ENCODE results near the gene PERM1.

PERM1 gene

GRCh38 chr1:932776-933602 lies 48.9 kb downstream of the PERM1 start:
- DNase-seq (ENCODE audit: insufficient read length, low spot score) (no peak), FAIRE-seq (no peak)
- TF ChIP-seq, protein P1, sequence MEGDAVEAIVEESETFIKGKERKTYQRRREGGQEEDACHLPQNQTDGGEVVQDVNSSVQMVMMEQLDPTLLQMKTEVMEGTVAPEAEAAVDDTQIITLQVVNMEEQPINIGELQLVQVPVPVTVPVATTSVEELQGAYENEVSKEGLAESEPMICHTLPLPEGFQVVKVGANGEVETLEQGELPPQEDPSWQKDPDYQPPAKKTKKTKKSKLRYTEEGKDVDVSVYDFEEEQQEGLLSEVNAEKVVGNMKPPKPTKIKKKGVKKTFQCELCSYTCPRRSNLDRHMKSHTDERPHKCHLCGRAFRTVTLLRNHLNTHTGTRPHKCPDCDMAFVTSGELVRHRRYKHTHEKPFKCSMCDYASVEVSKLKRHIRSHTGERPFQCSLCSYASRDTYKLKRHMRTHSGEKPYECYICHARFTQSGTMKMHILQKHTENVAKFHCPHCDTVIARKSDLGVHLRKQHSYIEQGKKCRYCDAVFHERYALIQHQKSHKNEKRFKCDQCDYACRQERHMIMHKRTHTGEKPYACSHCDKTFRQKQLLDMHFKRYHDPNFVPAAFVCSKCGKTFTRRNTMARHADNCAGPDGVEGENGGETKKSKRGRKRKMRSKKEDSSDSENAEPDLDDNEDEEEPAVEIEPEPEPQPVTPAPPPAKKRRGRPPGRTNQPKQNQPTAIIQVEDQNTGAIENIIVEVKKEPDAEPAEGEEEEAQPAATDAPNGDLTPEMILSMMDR (IDR thresholded peaks at IDR 0.05; ENCODE audit: insufficient read depth, missing control alignments): no peak

DNA sequence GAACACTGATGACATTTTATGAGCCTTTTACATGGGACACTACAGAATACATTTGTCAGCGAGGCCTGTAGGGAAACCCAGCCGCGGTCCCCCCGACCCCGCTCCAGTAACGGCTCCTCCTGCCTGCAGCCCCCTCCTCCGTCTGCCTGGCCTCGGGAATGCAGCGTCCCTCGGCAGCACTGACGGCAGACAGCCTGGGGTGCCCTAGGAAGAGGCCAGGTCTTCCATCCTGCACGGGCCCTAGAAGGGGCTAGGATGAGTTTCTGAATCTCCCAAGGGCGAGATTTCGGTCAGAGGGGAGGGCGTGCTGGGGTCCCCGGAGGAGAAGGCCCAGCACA lies 49.8 kb downstream of the PERM1 start:
- DNase-seq (ENCODE audit: insufficient read length, low spot score) (no peak), FAIRE-seq (no peak)
- TF ChIP-seq, protein P1 (IDR thresholded peaks at IDR 0.05; ENCODE audit: insufficient read depth, missing control alignments): no peak

DNA sequence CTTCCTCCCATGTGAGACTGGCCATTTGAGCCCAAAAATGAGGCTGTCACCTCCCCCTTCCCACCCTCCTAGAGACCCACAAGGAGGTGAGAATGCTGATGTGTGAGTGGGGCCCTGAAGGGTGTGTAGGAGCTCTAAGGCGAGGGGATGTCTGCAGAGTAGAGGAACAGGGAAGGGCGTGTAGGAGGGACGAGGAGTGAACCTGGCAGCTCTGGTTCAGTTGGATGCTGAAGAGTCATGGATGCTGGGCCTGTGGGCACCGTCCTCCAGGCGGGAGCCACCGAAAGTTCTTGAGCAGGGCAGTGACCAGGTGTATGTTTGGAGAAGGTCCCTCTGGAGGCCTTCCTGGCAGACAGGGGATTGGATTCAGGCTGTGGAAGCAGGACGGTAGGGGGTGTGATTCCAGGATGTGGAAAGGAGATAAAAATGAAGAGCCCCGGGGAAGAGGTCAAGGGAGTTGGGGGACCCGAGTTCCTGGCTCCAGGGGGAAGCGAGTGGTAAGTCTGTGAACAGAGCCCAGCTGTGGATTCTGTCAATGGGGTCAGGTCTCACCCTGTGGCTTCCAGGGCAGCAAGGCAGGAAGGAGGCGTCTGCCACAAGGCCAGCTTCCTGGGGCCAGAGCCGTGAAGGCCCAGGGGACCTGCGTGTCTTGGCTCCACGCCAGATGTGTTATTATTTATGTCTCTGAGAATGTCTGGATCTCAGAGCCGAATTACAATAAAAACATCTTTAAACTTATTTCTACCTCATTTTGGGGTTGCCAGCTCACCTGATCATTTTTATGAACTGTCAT lies 50.3 kb downstream of the PERM1 start:
- FAIRE-seq (no peak), DNase-seq (ENCODE audit: insufficient read length, low spot score) (no peak)
- TF ChIP-seq, protein P1 (IDR thresholded peaks at IDR 0.05; ENCODE audit: insufficient read depth, missing control alignments): peak; percentile 17

GRCh38 chr1:930633-931138 lies 51.2 kb downstream of the PERM1 start:
- FAIRE-seq (no peak), DNase-seq (ENCODE audit: insufficient read length, low spot score) (no peak)
- TF ChIP-seq, protein P1 (IDR thresholded peaks at IDR 0.05; ENCODE audit: insufficient read depth, missing control alignments): no peak

- no peak for DNase-seq (ENCODE audit: insufficient read length, low spot score)
- TF ChIP-seq, protein P1 (IDR thresholded peaks at IDR 0.05; ENCODE audit: insufficient read depth, missing control alignments): no peak
- no peak for FAIRE-seq
These were observed 51.9 kb downstream of the PERM1 start for GRCh38 chr1:929712-930632.

- DNase-seq (ENCODE audit: insufficient read length, low spot score) (no peak), FAIRE-seq (no peak)
These were observed 52.9 kb downstream of the PERM1 start for GRCh38 chr1:928825-929661.

More at GRCh38 chr1:928825-929661, 52.9 kb downstream of the PERM1 start:
- TF ChIP-seq, protein P1 (IDR thresholded peaks at IDR 0.05; ENCODE audit: insufficient read depth, missing control alignments): no peak

Measured in D721Med (cell line).